Activated CD8-positive, alpha-beta T cell treated with anti-CD3 and anti-CD28 coated beads for 36 hours (primary cell): ENCODE measurements around the gene TLNRD1. TPM values are rescaled to one million over a fixed set of nuclear protein-coding genes. Genes with fewer than 3 reads are reported as not detected.

Experiments used
- ATAC-seq: fragments of 200-7000 bp; cut with Tn5 transposase; one replicate; pipeline ENCODE4 v1.10.0; 2021; ENCODE audit warnings: mild to moderate bottlenecking, moderate library complexity
- CTCF ChIA-PET: fragments of 350-600 bp; sonication (Branson Sonifier 250); formaldehyde crosslinking; loops from one replicate; lab custom pipeline; 2021; ENCODE audit warnings: antibody characterized with exemption; lab: Charles Lee
- POLR2A ChIA-PET: fragments of 350-600 bp; sonication (Branson Sonifier 250); formaldehyde crosslinking; loops from one replicate; lab custom pipeline; 2021; ENCODE audit warnings: antibody characterized with exemption; lab: Charles Lee
- DNase-seq: peaks from one replicate; pipeline ENCODE4 v3.0.0-alpha.2; 2020
- H3K27ac Mint-ChIP-seq: one replicate; pipeline ENCODE4 v1.8.0; 2021; ENCODE audit warnings: mild to moderate bottlenecking, mixed read lengths
- H3K27me3 Mint-ChIP-seq: one replicate; pipeline ENCODE4 v1.8.0; 2021; ENCODE audit warnings: mixed read lengths
- H3K36me3 Mint-ChIP-seq: one replicate; pipeline ENCODE4 v1.8.0; 2021; ENCODE audit warnings: low read depth, mixed read lengths
- H3K4me1 Mint-ChIP-seq: one replicate; pipeline ENCODE4 v1.8.0; 2021; ENCODE audit warnings: low read depth, mixed read lengths
- H3K4me3 Mint-ChIP-seq: one replicate; pipeline ENCODE4 v1.8.0; 2021; ENCODE audit warnings: mild to moderate bottlenecking, moderate library complexity, mixed read lengths
- H3K9me3 Mint-ChIP-seq: one replicate; pipeline ENCODE4 v1.8.0; 2021; ENCODE audit warnings: mixed read lengths
- intact Hi-C: fragments of 100-400 bp; cut with micrococcal nuclease; formaldehyde crosslinking; loops from one replicate; pipeline ENCODE4 v1.10.0; 2022
- total RNA-seq, 2 experiments: library from RNA; stranded (reverse); gene quantifications; one replicate each; pipeline ENCODE4 v1.2.3, GENCODE V29; 2021
- TF ChIP-seq, protein P1 (sequence below): fragments of 200-600 bp; IDR thresholded peaks from one replicate; pipeline ENCODE4 v1.8.0; 2022; ENCODE audit warnings: antibody characterized with exemption, mild to moderate bottlenecking

TLNRD1 gene
- total RNA-seq, 2 experiments from 2014 or later: 19.3 to 20.1 TPM

DNA sequence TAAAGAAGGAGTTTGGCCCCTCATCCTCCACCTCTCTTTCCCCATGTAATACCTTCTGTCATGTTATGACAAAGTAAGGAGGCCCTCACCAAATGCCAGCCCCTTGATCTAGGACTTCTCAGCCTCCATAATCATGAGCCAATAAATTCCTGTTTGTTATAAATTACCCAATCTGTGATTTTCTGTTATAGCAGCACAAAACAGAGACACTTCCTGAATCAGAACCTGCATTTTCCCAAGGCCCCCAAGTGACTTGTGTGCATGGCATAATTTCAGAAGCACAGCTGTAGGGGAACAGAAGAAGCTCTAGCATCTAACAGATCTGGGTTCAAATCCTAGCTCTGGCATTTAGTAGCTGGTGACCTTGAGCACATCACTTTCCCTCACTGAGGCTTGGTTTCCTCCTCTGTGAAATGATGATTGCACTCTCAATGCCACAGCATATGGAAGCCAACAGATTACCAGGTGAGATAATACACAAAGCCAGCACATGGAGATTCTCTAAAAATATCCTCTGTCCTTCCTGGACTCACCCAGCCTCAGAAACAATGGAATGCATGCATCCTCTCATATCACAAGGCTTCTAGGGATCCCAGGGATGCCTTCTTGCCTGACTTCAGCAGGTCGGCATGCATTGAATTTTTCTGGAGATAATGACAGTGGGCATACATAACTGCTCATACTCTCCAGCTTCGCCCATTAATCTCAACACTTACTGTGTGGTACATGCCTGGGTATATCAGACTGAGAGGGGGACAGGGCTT, 26.3 kb downstream of the TLNRD1 start:
- intact Hi-C loops: no loop called here
- Mint-ChIP-seq H3K4me3 (no peak overlapping the region), H3K4me1 (peaks cover 38% of the 10 kb centered on the region), H3K9me3 (peaks cover 9% of the 10 kb centered on the region), H3K36me3 (peaks cover 6% of the 10 kb centered on the region), H3K27ac (no peak overlapping the region), H3K27me3 (peaks cover 7% of the 10 kb centered on the region)
- ChIA-PET POLR2A (interaction anchor here (1.6 kb wide), 1 partner anchor 26 kb away, joined by 7 read pairs; the partner anchor contains the start of gene TLNRD1), CTCF (interaction anchor here (0.8 to 1.1 kb wide), 2 partner anchors 25 to 239 kb away, joined by 3 read pairs; no protein-coding TSS in a partner anchor)
- TF ChIP-seq, protein P1, sequence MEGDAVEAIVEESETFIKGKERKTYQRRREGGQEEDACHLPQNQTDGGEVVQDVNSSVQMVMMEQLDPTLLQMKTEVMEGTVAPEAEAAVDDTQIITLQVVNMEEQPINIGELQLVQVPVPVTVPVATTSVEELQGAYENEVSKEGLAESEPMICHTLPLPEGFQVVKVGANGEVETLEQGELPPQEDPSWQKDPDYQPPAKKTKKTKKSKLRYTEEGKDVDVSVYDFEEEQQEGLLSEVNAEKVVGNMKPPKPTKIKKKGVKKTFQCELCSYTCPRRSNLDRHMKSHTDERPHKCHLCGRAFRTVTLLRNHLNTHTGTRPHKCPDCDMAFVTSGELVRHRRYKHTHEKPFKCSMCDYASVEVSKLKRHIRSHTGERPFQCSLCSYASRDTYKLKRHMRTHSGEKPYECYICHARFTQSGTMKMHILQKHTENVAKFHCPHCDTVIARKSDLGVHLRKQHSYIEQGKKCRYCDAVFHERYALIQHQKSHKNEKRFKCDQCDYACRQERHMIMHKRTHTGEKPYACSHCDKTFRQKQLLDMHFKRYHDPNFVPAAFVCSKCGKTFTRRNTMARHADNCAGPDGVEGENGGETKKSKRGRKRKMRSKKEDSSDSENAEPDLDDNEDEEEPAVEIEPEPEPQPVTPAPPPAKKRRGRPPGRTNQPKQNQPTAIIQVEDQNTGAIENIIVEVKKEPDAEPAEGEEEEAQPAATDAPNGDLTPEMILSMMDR: no peak
- ATAC-seq (no peak), DNase-seq (no peak)

GRCh38 chr15:81029414-81030300, 28.9 kb downstream of the TLNRD1 start:
- intact Hi-C loops: no loop called here
- Mint-ChIP-seq H3K27ac (no peak overlapping the region), H3K36me3 (peaks cover 6% of the 10 kb centered on the region), H3K27me3 (peaks cover 7% of the 10 kb centered on the region), H3K4me3 (no peak overlapping the region), H3K4me1 (peaks cover 21% of the 10 kb centered on the region), H3K9me3 (peaks cover 9% of the 10 kb centered on the region)
- ATAC-seq (peak; percentile 24), DNase-seq (no peak)
- ChIA-PET POLR2A (no interaction called here), CTCF (interaction anchor here (1.1 to 1.6 kb wide), 3 partner anchors 9 to 237 kb away, joined by 4 to 5 read pairs (median 5); no protein-coding TSS in a partner anchor)
- TF ChIP-seq, protein P1: no peak

DNA sequence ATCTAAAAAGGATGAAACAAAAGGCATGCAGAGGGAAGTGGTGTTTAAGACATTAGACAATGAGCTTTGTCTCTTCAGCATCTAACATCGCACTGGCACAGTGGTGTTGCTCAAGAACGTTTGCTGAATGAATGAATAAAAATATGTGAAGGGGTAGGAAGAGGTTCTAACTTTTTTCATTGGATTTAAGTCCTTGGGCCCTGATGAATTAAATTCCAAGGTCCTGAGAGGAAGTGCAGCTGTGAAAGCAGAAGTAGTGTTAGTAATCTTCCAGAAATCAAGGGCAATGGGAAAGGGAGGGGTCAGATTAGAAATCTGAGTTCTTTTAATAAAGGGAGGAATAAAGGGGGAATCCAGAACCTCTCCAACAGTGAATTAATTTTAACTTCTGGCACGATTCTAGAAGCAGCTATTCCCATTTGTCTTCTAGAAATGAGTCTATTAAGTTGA, 29.6 kb downstream of the TLNRD1 start:
- TF ChIP-seq, protein P1: no peak
- no peak for DNase-seq
- ChIA-PET POLR2A (no interaction called here), CTCF (interaction anchor here (1.1 to 1.6 kb wide), 3 partner anchors 9 to 236 kb away, joined by 4 to 5 read pairs (median 5); no protein-coding TSS in a partner anchor)
- H3K36me3 Mint-ChIP-seq: peaks cover 6% of the 10 kb centered on the region
- no peak for ATAC-seq
- H3K27ac Mint-ChIP-seq: no peak overlapping the region
- H3K27me3 Mint-ChIP-seq: peaks cover 7% of the 10 kb centered on the region
- intact Hi-C loops: no loop called here
- H3K4me3 Mint-ChIP-seq: no peak overlapping the region
- H3K9me3 Mint-ChIP-seq: peaks cover 9% of the 10 kb centered on the region
- peaks cover 16% of the 10 kb centered on the region for H3K4me1 Mint-ChIP-seq

GRCh38 chr15:81031203-81031602, 30.5 kb downstream of the TLNRD1 start:
- ChIA-PET POLR2A (interaction anchor here (0.6 kb wide), 1 partner anchor 141 kb away, joined by 3 read pairs; no protein-coding TSS in a partner anchor), CTCF (interaction anchor here (0.7 to 1.6 kb wide), 4 partner anchors 9 to 235 kb away, joined by 3 to 5 read pairs (median 4); no protein-coding TSS in a partner anchor)
- TF ChIP-seq, protein P1: no peak
- no peak for ATAC-seq
- Mint-ChIP-seq H3K27me3 (peaks cover 7% of the 10 kb centered on the region), H3K4me1 (peaks cover 15% of the 10 kb centered on the region), H3K27ac (no peak overlapping the region), H3K36me3 (peaks cover 6% of the 10 kb centered on the region), H3K9me3 (peaks cover 9% of the 10 kb centered on the region), H3K4me3 (no peak overlapping the region)
- intact Hi-C loops: no loop called here
- DNase-seq: no peak
